Testis (tissue), 3 donors: Measurements from ENCODE around the gene DYDC1. TPM values are rescaled to one million over a fixed set of nuclear protein-coding genes. Genes with fewer than 3 reads are reported as not detected.

Experiments
- DNase-seq: peaks from one replicate; pipeline ENCODE4 v3.0.0-alpha.2; 2019
- H3K27ac ChIP-seq, 2 donors: fragments of 200-600 bp; sonication (generic); one replicate each; pipeline ENCODE4 v1.5.1; 2019
- H3K27me3 ChIP-seq: fragments of 200-600 bp; sonication (generic); one replicate; pipeline ENCODE4 v1.5.1; 2019
- H3K36me3 ChIP-seq: fragments of 200-600 bp; sonication (generic); one replicate; pipeline ENCODE4 v1.5.1; 2017; ENCODE audit warnings: low read depth; ENCODE audit errors: missing control alignments
- H3K4me1 ChIP-seq: fragments of 200-600 bp; sonication (generic); one replicate; pipeline ENCODE4 v1.5.1; 2019
- H3K4me3 ChIP-seq, 2 donors: fragments of 200-600 bp; sonication (generic); one replicate each; pipeline ENCODE4 v1.5.1; 2017 to 2019
- H3K9me3 ChIP-seq: fragments of 200-600 bp; sonication (generic); one replicate; pipeline ENCODE4 v1.5.1; 2017
- CTCF ChIP-seq, 3 experiments: fragments of 450-650 bp in 2 of 3; fragments of 200-600 bp in 1 of 3; sonication (generic) in 1 of 3; IDR thresholded peaks; one replicate each; pipeline ENCODE4 v1.5.1; 2016 to 2019; ENCODE audit warnings: antibody characterized with exemption in 3 of 3, mild to moderate bottlenecking in 2 of 3, moderate library complexity in 1 of 3
- POLR2A ChIP-seq: fragments of 450-650 bp; IDR thresholded peaks from one replicate; pipeline ENCODE4 v1.6.1; 2017; ENCODE audit warnings: antibody characterized with exemption, mild to moderate bottlenecking, moderate library complexity
- WGBS, 2 donors: methylation state at CpG; one replicate each; pipeline ENCODE4 v1.1.5; 2018; 5-methylcytosine and 5-hydroxymethylcytosine counted together
- intact Hi-C: fragments of 100-400 bp; cut with DNase I; formaldehyde crosslinking; loops from one replicate; pipeline ENCODE4 v1.15.1; 2023; ENCODE audit warnings: low total_unique reads
- polyA plus RNA-seq: library from polyadenylated mRNA; stranded (reverse); fragments of 350-450 nt; fragmentation: Illumina TruSeq; extraction: RNeasy Lipid Tissue Mini Kit (QIAGEN cat#74804); gene quantifications from one replicate; pipeline ENCODE4 v1.2.3, GENCODE V29; 2014; ENCODE audit warnings: low read depth, low replicate concordance; ENCODE audit not compliant: insufficient read depth
- total RNA-seq, 2 donors: library from RNA; depleted of rRNA; stranded (reverse); fragments of >200 nt; gene quantifications; one replicate each; pipeline ENCODE4 v1.2.3, GENCODE V29; 2016

Gene DYDC1
- total and polyA plus RNA-seq, 3 donors from 2014 or later = 47.5 to 207 (median 72.5) TPM

- intact Hi-C loops = no loop called here
- H3K4me1 ChIP-seq = no peaks in the 10 kb centered on the region
- no peak for TF ChIP-seq POLR2A
- no peak for TF ChIP-seq CTCF (IDR thresholded peaks at IDR 0.05)
- H3K27me3 ChIP-seq = no peaks in the 10 kb centered on the region
- H3K9me3 ChIP-seq = no peaks in the 10 kb centered on the region
- no peak for DNase-seq
- H3K4me3 ChIP-seq = no peak overlapping the region
- H3K36me3 ChIP-seq = no peaks in the 10 kb centered on the region
- H3K27ac ChIP-seq = no peak overlapping the region
- 95 to 100% methylated on average over 1 of the region's 1 CpG for WGBS, 2 donors
Measured at GRCh38 chr10:80333983-80334382, 22.6 kb downstream of the DYDC1 start.

GRCh38 chr10:80324891-80325364 is 31.6 kb downstream of the DYDC1 start:
- no peak for DNase-seq
- no peaks in the 10 kb centered on the region for H3K27me3 ChIP-seq
- intact Hi-C loops = no loop called here
- TF ChIP-seq POLR2A (no peak), CTCF (IDR thresholded peaks at IDR 0.05) (no peak)
- H3K4me3 ChIP-seq = no peak overlapping the region
- no peak overlapping the region for H3K27ac ChIP-seq
- WGBS, 2 donors = 81 to 92% methylated on average over 6 of the region's 6 CpGs
- no peaks in the 10 kb centered on the region for H3K36me3 ChIP-seq
- H3K4me1 ChIP-seq = no peaks in the 10 kb centered on the region
- H3K9me3 ChIP-seq = no peaks in the 10 kb centered on the region

- TF ChIP-seq CTCF (IDR thresholded peaks at IDR 0.05) (no peak), POLR2A (no peak)
- no peak overlapping the region for H3K27ac ChIP-seq
- WGBS, 2 donors = 76 to 87% methylated on average over 1 of the region's 1 CpG
- H3K4me1 ChIP-seq = no peaks in the 10 kb centered on the region
- no peaks in the 10 kb centered on the region for H3K36me3 ChIP-seq
- intact Hi-C loops = no loop called here
- no peaks in the 10 kb centered on the region for H3K27me3 ChIP-seq
- no peak for DNase-seq
- no peaks in the 10 kb centered on the region for H3K9me3 ChIP-seq
- H3K4me3 ChIP-seq = no peak overlapping the region
Measured at GRCh38 chr10:80324086-80324485, 32.5 kb downstream of the DYDC1 start.

- Histone ChIP-seq H3K27ac (no peak overlapping the region), H3K36me3 (no peaks in the 10 kb centered on the region), H3K4me1 (no peaks in the 10 kb centered on the region), H3K9me3 (no peaks in the 10 kb centered on the region), H3K4me3 (no peak overlapping the region), H3K27me3 (no peaks in the 10 kb centered on the region)
- no peak for DNase-seq
- TF ChIP-seq CTCF (IDR thresholded peaks at IDR 0.05) (no peak), POLR2A (no peak)
- 80 to 95% methylated on average over 3 of the region's 3 CpGs for WGBS, 2 donors
- intact Hi-C loops = no loop called here
Measured at GRCh38 chr10:80323311-80323710, 33.2 kb downstream of the DYDC1 start.

- Histone ChIP-seq H3K4me3 (no peak overlapping the region), H3K27me3 (no peaks in the 10 kb centered on the region), H3K4me1 (no peaks in the 10 kb centered on the region), H3K36me3 (no peaks in the 10 kb centered on the region), H3K27ac (no peak overlapping the region), H3K9me3 (no peaks in the 10 kb centered on the region)
- intact Hi-C loops = no loop called here
- TF ChIP-seq CTCF (IDR thresholded peaks at IDR 0.05) = no peak
- TF ChIP-seq POLR2A = no peak
- 67 to 100% methylated on average over 1 of the region's 1 CpG for WGBS, 2 donors
- no peak for DNase-seq
Measured at GRCh38 chr10:80322711-80323110, 33.8 kb downstream of the DYDC1 start.
